GM12878 (cell line): ENCODE measurements around the gene WBP11. TPM values are rescaled to one million over a fixed set of nuclear protein-coding genes. Genes with fewer than 3 reads are reported as not detected.

Experiments
- CBFB ChIP-seq: IDR thresholded peaks from 2 replicates; pipeline ENCODE4 v1.6.1; 2016; ENCODE audit warnings: antibody characterized with exemption, low read depth
- FOS ChIP-seq: IDR thresholded peaks from 3 replicates; pipeline ENCODE4 v1.6.1; 2011; ENCODE audit warnings: borderline replicate concordance; ENCODE audit not compliant: insufficient read length; ENCODE audit errors: extremely low read depth
- HDAC2 ChIP-seq: fragments of 200-600 bp; sonication (generic); IDR thresholded peaks from 2 replicates; pipeline ENCODE4 v1.6.1; 2017
- IKZF2 ChIP-seq, 2 experiments: fragments of 450-650 bp; IDR thresholded peaks; 2 replicates each; pipeline ENCODE4 v1.6.1; 2017; ENCODE audit warnings: mild to moderate bottlenecking in 2 of 2, moderate library complexity in 2 of 2
- NFXL1 ChIP-seq: fragments of 450-650 bp; IDR thresholded peaks from 2 replicates; pipeline ENCODE4 v1.6.1; 2017; ENCODE audit warnings: antibody characterized with exemption, mild to moderate bottlenecking, borderline replicate concordance
- PAX5 ChIP-seq: IDR thresholded peaks from 2 replicates; pipeline ENCODE4 v1.6.1; 2011; ENCODE audit warnings: low read depth, low read length, borderline replicate concordance
- RELA ChIP-seq: fragments of 450-650 bp; IDR thresholded peaks from 2 replicates; pipeline ENCODE4 v1.8.0; 2014; ENCODE audit warnings: borderline replicate concordance; ENCODE audit not compliant: partially characterized antibody
- RUNX3 ChIP-seq: IDR thresholded peaks from 2 replicates; pipeline ENCODE4 v1.6.1; 2012; ENCODE audit warnings: low read length, inconsistent platforms
- SIN3A ChIP-seq: IDR thresholded peaks from 2 replicates; pipeline ENCODE4 v1.6.1; 2012; ENCODE audit warnings: low read depth, low read length, improper control_type of control experiment
- YY1 ChIP-seq: IDR thresholded peaks from 2 replicates; pipeline ENCODE4 v1.6.1; 2011; ENCODE audit warnings: low read depth, mild to moderate bottlenecking, low read length
- ZBED1 ChIP-seq: IDR thresholded peaks from 2 replicates; pipeline ENCODE4 v1.6.1; 2016; ENCODE audit warnings: borderline replicate concordance
- polyA plus RNA-seq, 11 experiments: library from polyadenylated mRNA; depleted of rRNA in 4 of 11; unstranded in 6 of 11; stranded (reverse) in 5 of 11; fragments of >200 nt; fragmentation: Nextera tagmentation in 4 of 11; fragmentation: Illumina TruSeq in 1 of 11; extraction: Ambion mirVana in 4 of 11; extraction: Trizol in 1 of 11; gene quantifications; 1 replicate in 1 of 11; 2 replicates in 10 of 11; pipeline versions ENCODE4 v1.2.1 to v1.2.3, GENCODE V29; 2011 to 2016; ENCODE audit warnings: inconsistent platforms in 2 of 11, missing spikeins in 2 of 11, low read depth in 1 of 11
- total RNA-seq, 4 experiments: library from RNA; depleted of rRNA in 3 of 4; stranded (reverse); fragments of >200 nt in 3 of 4; fragmentation: Illumina TruSeq in 1 of 4; extraction: Trizol in 1 of 4; gene quantifications; 2 replicates each; pipeline versions ENCODE4 v1.2.1 to v1.2.3, GENCODE V29; 2013 to 2021
- TF ChIP-seq, protein P1 (sequence below): fragments of 450-650 bp; IDR thresholded peaks from 2 replicates; pipeline ENCODE4 v1.6.1; 2017; ENCODE audit warnings: mild to moderate bottlenecking, moderate library complexity
- TF ChIP-seq, protein P2 (sequence below): IDR thresholded peaks from 2 replicates; pipeline ENCODE4 v1.6.1; 2011; ENCODE audit warnings: mild to moderate bottlenecking, low read depth, low read length, moderate library complexity; ENCODE audit not compliant: insufficient replicate concordance
- TF ChIP-seq, protein P3 (sequence below): IDR thresholded peaks from 2 replicates; pipeline ENCODE4 v1.6.1; 2011; ENCODE audit warnings: borderline replicate concordance, low read depth, mild to moderate bottlenecking, moderate library complexity, mixed read lengths, low read length; ENCODE audit not compliant: insufficient read depth; ENCODE audit errors: extremely low read length
- TF ChIP-seq, protein P4 (sequence below): fragments of 450-650 bp; IDR thresholded peaks from 2 replicates; pipeline ENCODE4 v1.6.1; 2017; ENCODE audit warnings: antibody characterized with exemption, mild to moderate bottlenecking, moderate library complexity
- TF ChIP-seq, protein P5 (sequence below): IDR thresholded peaks from 2 replicates; pipeline ENCODE4 v1.6.1; 2012; ENCODE audit warnings: low read depth, low read length, improper control_type of control experiment
- TF ChIP-seq, protein P6 (sequence below): fragments of 450-650 bp; IDR thresholded peaks from 2 replicates; pipeline ENCODE4 v1.6.1; 2014; ENCODE audit warnings: mild to moderate bottlenecking

WBP11 gene
- total and polyA plus RNA-seq, 10 of the 15 experiments (the other 5 are each of a cell fraction or from before 2014, with no cell fraction given): 11.5 to 107 (median 29.1) TPM

DNA sequence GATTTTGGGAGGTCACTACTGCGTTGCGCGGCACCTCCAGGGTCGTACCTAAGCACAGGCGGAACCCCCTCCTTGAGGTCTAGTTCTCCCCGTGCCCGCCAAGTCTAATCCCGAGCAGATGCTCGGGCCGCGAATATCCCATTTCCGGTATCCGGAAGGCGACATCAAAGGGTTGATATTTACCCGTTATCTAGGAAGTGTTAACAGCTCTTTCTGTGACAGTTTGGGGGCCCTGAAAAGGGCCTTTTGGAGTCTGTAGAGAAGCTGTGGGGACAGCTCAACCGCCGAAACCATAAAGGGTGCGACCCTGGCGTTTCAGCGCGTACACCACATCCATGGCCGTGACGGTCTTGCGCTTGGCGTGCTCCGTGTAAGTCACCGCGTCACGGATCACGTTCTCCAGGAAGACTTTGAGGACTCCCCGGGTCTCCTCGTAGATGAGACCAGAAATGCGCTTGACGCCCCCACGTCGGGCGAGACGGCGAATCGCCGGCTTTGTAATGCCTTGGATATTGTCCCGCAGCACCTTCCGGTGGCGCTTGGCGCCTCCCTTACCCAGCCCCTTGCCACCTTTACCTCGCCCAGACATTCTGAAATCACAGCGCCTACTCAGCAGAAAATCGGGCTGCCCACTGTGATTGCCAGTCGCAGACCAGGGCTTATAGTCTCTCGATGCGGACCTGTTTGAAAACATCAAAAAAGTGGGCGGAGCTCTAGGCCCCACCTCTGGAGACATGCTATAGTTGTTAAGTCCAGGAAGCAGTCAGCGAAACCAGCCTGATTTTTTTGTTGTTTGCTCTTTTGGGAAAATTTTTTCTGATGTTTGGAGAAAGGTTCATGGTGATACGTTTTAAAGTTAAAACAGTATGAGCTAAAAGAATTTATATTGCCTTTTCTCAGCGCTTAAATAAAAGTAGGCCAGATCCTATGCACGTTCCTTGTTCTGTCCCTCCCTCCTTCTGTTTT, 32.5 kb downstream of the WBP11 start (continued):
- TF ChIP-seq, protein P1, sequence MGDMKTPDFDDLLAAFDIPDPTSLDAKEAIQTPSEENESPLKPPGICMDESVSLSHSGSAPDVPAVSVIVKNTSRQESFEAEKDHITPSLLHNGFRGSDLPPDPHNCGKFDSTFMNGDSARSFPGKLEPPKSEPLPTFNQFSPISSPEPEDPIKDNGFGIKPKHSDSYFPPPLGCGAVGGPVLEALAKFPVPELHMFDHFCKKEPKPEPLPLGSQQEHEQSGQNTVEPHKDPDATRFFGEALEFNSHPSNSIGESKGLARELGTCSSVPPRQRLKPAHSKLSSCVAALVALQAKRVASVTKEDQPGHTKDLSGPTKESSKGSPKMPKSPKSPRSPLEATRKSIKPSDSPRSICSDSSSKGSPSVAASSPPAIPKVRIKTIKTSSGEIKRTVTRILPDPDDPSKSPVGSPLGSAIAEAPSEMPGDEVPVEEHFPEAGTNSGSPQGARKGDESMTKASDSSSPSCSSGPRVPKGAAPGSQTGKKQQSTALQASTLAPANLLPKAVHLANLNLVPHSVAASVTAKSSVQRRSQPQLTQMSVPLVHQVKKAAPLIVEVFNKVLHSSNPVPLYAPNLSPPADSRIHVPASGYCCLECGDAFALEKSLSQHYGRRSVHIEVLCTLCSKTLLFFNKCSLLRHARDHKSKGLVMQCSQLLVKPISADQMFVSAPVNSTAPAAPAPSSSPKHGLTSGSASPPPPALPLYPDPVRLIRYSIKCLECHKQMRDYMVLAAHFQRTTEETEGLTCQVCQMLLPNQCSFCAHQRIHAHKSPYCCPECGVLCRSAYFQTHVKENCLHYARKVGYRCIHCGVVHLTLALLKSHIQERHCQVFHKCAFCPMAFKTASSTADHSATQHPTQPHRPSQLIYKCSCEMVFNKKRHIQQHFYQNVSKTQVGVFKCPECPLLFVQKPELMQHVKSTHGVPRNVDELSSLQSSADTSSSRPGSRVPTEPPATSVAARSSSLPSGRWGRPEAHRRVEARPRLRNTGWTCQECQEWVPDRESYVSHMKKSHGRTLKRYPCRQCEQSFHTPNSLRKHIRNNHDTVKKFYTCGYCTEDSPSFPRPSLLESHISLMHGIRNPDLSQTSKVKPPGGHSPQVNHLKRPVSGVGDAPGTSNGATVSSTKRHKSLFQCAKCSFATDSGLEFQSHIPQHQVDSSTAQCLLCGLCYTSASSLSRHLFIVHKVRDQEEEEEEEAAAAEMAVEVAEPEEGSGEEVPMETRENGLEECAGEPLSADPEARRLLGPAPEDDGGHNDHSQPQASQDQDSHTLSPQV: no peak
- TF ChIP-seq CBFB (peak; percentile 97), NFXL1 (no peak; the same call in 1 of the 2 replicates), ZBED1 (peak; percentile 98), RELA (peak; percentile 90), PAX5 (peak; percentile 5; the same call in 1 of the 2 replicates), FOS (no peak), IKZF2 (IDR thresholded peaks at IDR 0.05) (peak; percentile 45 to 67; a peak in 3 of 4 replicates), RUNX3 (peak; percentile 61), YY1 (peak; percentile 56), HDAC2 (no peak), SIN3A (peak; percentile 89; the same call in 1 of the 2 replicates)
- TF ChIP-seq, protein P2, sequence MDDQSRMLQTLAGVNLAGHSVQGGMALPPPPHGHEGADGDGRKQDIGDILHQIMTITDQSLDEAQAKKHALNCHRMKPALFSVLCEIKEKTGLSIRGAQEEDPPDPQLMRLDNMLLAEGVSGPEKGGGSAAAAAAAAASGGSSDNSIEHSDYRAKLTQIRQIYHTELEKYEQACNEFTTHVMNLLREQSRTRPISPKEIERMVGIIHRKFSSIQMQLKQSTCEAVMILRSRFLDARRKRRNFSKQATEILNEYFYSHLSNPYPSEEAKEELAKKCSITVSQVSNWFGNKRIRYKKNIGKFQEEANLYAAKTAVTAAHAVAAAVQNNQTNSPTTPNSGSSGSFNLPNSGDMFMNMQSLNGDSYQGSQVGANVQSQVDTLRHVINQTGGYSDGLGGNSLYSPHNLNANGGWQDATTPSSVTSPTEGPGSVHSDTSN: peak; percentile 56
- TF ChIP-seq, protein P3, sequence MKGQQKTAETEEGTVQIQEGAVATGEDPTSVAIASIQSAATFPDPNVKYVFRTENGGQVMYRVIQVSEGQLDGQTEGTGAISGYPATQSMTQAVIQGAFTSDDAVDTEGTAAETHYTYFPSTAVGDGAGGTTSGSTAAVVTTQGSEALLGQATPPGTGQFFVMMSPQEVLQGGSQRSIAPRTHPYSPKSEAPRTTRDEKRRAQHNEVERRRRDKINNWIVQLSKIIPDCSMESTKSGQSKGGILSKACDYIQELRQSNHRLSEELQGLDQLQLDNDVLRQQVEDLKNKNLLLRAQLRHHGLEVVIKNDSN: no peak
- TF ChIP-seq, protein P4, sequence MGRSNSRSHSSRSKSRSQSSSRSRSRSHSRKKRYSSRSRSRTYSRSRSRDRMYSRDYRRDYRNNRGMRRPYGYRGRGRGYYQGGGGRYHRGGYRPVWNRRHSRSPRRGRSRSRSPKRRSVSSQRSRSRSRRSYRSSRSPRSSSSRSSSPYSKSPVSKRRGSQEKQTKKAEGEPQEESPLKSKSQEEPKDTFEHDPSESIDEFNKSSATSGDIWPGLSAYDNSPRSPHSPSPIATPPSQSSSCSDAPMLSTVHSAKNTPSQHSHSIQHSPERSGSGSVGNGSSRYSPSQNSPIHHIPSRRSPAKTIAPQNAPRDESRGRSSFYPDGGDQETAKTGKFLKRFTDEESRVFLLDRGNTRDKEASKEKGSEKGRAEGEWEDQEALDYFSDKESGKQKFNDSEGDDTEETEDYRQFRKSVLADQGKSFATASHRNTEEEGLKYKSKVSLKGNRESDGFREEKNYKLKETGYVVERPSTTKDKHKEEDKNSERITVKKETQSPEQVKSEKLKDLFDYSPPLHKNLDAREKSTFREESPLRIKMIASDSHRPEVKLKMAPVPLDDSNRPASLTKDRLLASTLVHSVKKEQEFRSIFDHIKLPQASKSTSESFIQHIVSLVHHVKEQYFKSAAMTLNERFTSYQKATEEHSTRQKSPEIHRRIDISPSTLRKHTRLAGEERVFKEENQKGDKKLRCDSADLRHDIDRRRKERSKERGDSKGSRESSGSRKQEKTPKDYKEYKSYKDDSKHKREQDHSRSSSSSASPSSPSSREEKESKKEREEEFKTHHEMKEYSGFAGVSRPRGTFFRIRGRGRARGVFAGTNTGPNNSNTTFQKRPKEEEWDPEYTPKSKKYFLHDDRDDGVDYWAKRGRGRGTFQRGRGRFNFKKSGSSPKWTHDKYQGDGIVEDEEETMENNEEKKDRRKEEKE: peak; percentile 66
- TF ChIP-seq, protein P5, sequence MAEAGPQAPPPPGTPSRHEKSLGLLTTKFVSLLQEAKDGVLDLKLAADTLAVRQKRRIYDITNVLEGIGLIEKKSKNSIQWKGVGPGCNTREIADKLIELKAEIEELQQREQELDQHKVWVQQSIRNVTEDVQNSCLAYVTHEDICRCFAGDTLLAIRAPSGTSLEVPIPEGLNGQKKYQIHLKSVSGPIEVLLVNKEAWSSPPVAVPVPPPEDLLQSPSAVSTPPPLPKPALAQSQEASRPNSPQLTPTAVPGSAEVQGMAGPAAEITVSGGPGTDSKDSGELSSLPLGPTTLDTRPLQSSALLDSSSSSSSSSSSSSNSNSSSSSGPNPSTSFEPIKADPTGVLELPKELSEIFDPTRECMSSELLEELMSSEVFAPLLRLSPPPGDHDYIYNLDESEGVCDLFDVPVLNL: 0 out of 2 replicates have a peak, but pooled peaks have one; percentile 23
- TF ChIP-seq, protein P6, sequence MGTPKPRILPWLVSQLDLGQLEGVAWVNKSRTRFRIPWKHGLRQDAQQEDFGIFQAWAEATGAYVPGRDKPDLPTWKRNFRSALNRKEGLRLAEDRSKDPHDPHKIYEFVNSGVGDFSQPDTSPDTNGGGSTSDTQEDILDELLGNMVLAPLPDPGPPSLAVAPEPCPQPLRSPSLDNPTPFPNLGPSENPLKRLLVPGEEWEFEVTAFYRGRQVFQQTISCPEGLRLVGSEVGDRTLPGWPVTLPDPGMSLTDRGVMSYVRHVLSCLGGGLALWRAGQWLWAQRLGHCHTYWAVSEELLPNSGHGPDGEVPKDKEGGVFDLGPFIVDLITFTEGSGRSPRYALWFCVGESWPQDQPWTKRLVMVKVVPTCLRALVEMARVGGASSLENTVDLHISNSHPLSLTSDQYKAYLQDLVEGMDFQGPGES: peak; percentile 62
